Measurements from ENCODE around the gene TBC1D9B.

DNA sequence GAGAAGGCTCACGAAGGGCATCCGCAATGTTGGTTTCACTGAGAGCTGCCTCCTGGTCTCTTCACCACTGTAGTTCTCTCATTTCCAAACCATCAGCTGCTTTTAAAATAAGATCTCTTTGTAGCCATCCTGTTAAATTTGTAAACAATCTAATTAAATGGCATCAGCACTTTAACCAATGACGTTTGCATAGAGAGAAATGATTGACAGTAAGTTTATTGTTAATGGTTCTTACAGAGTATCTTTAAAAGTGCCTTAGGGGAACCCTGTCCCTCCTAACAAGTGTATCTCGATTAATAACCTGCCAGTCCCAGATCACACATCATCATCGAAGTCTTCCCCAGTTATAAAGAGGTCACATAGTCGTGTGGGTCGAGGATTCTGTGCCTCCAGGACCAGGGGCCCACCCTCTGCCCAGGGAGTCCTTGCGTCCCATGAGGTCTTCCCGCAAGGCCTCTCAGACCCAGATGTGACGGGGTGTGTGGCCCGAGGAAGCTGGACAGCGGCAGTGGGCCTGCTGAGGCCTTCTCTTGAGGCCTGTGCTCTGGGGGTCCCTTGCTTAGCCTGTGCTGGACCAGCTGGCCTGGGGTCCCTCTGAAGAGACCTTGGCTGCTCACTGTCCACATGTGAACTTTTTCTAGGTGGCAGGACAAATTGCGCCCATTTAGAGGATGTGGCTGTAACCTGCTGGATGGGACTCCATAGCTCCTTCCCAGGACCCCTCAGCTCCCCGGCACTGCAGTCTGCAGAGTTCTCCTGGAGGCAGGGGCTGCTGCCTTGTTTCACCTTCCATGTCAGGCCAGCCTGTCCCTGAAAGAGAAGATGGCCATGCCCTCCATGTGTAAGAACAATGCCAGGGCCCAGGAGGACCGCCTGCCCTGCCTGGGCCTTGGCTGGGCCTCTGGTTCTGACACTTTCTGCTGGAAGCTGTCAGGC lies 70.4 kb downstream of the TBC1D9B start:
- TF ChIP-seq EZH2 (IDR thresholded peaks at IDR 0.05; ENCODE audit: insufficient read depth, poor library complexity, severe bottlenecking) (no peak), EZH2phosphoT487 (IDR thresholded peaks at IDR 0.05; ENCODE audit: insufficient read depth, low read depth) (no peak)
